GM12892 (cell line): ENCODE data around the gene PPP1R14C.
"Not testable (repeated sequence)": the region's sequence is repeated elsewhere in the genome, so short reads cannot be mapped to it uniquely, and the experiment has no call there.

Source experiments
- DNase-seq: peaks from one replicate; pipeline ENCODE4 v3.0.0; 2011; ENCODE audit not compliant: insufficient read length
- FAIRE-seq: peaks from 2 replicates; lab custom pipeline; 2011; peaks lifted over from hg19 to GRCh38; lab: Jason Lieb, UNC
- POLR2A ChIP-seq: IDR thresholded peaks from 2 replicates; pipeline ENCODE4 v1.6.1; 2011; ENCODE audit warnings: low read depth, low read length, control low read depth
- POLR2AphosphoS5 ChIP-seq: IDR thresholded peaks from 2 replicates; pipeline ENCODE4 v1.6.1; 2011; ENCODE audit warnings: low read depth, low read length, control low read depth
- TAF1 ChIP-seq: IDR thresholded peaks from 2 replicates; pipeline ENCODE4 v1.6.1; 2011; ENCODE audit warnings: low read depth, mild to moderate bottlenecking, control low read depth, low read length, borderline replicate concordance

Gene PPP1R14C

GRCh38 chr6:150119173-150119572, 23.7 kb upstream of the PPP1R14C start:
- FAIRE-seq, result no peak
- TF ChIP-seq POLR2A (no peak), POLR2AphosphoS5 (no peak), TAF1 (no peak)
- DNase-seq, result no peak

GRCh38 chr6:150123645-150124044, 19.2 kb upstream of the PPP1R14C start:
- no peak for FAIRE-seq
- TF ChIP-seq POLR2AphosphoS5, result no peak
- no peak for TF ChIP-seq TAF1
- TF ChIP-seq POLR2A, result no peak
- DNase-seq, result no peak

GRCh38 chr6:150124235-150124634, 18.6 kb upstream of the PPP1R14C start:
- TF ChIP-seq POLR2A (no peak), POLR2AphosphoS5 (no peak), TAF1 (no peak)
- no peak for FAIRE-seq
- no peak for DNase-seq

- no peak for TF ChIP-seq POLR2A
- TF ChIP-seq POLR2AphosphoS5, result no peak
- no peak for TF ChIP-seq TAF1
- FAIRE-seq (no peak), DNase-seq (no peak)
Measured at GRCh38 chr6:150126641-150127291, 16.1 kb upstream of the PPP1R14C start.

GRCh38 chr6:150128425-150128824, 14.4 kb upstream of the PPP1R14C start:
- DNase-seq, result no peak
- no peak for FAIRE-seq
- TF ChIP-seq POLR2AphosphoS5 (no peak), TAF1 (no peak), POLR2A (no peak)

GRCh38 chr6:150129616-150130505, 13.0 kb upstream of the PPP1R14C start:
- TF ChIP-seq POLR2AphosphoS5, result no peak
- TF ChIP-seq POLR2A, result no peak
- TF ChIP-seq TAF1, result no peak
- DNase-seq (no peak), FAIRE-seq (no peak)

GRCh38 chr6:150133686-150134085, 9.2 kb upstream of the PPP1R14C start:
- no peak for FAIRE-seq
- TF ChIP-seq POLR2AphosphoS5 (no peak), TAF1 (no peak), POLR2A (no peak)
- no peak for DNase-seq

- FAIRE-seq (no peak), DNase-seq (no peak)
- TF ChIP-seq TAF1 (no peak), POLR2AphosphoS5 (no peak), POLR2A (no peak)
Measured at GRCh38 chr6:150134280-150134920, 8.4 kb upstream of the PPP1R14C start.

GRCh38 chr6:150137711-150138110, 5.1 kb upstream of the PPP1R14C start:
- DNase-seq, FAIRE-seq: not testable (repeated sequence)

- TF ChIP-seq TAF1 (no peak), POLR2AphosphoS5 (no peak), POLR2A (no peak)
- FAIRE-seq, result no peak
- no peak for DNase-seq
Measured at GRCh38 chr6:150138638-150139037, 4.2 kb upstream of the PPP1R14C start.

- TF ChIP-seq TAF1, result no peak
- no peak for TF ChIP-seq POLR2AphosphoS5
- TF ChIP-seq POLR2A, result no peak
- FAIRE-seq (no peak), DNase-seq (no peak)
Measured at GRCh38 chr6:150139533-150139932, 3.3 kb upstream of the PPP1R14C start.
